Stomach (tissue), 4 donors: ENCODE measurements around the gene C1orf56.

Experiments used
- EP300 ChIP-seq: sonication (generic); formaldehyde crosslinking; IDR thresholded peaks from one replicate; pipeline ENCODE4 v1.6.1; 2017; ENCODE audit warnings: antibody characterized with exemption
- TF ChIP-seq, protein P1 (sequence below), 7 experiments: fragments of 450-650 bp in 4 of 7; fragments of 200-600 bp in 3 of 7; sonication (generic) in 3 of 7; IDR thresholded peaks; one replicate each; pipeline ENCODE4 v1.5.1; 2016 to 2019; ENCODE audit warnings: antibody characterized with exemption in 7 of 7, control low read depth in 2 of 7, mild to moderate bottlenecking in 1 of 7

GRCh38 chr1:151008244-151009205, 39.0 kb upstream of the C1orf56 start, which contains the start of gene PRUNE1:
- TF ChIP-seq, protein P1, sequence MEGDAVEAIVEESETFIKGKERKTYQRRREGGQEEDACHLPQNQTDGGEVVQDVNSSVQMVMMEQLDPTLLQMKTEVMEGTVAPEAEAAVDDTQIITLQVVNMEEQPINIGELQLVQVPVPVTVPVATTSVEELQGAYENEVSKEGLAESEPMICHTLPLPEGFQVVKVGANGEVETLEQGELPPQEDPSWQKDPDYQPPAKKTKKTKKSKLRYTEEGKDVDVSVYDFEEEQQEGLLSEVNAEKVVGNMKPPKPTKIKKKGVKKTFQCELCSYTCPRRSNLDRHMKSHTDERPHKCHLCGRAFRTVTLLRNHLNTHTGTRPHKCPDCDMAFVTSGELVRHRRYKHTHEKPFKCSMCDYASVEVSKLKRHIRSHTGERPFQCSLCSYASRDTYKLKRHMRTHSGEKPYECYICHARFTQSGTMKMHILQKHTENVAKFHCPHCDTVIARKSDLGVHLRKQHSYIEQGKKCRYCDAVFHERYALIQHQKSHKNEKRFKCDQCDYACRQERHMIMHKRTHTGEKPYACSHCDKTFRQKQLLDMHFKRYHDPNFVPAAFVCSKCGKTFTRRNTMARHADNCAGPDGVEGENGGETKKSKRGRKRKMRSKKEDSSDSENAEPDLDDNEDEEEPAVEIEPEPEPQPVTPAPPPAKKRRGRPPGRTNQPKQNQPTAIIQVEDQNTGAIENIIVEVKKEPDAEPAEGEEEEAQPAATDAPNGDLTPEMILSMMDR (IDR thresholded peaks at IDR 0.05), result peak in 1 of 7 experiments; percentile 37
- no peak for TF ChIP-seq EP300
